NCI-H446 (cell line): ENCODE measurements around the gene ADAP1.

ENCODE experiments used
- DNase-seq, 2 experiments: peaks; one replicate each; lab custom pipeline; 2025; lab: John Stamatoyannopoulos, UW

ADAP1 gene

GRCh38 chr7:908591-909357, 45.7 kb downstream of the ADAP1 start:
- DNase-seq = peak in 1 of 2 experiments; percentile 56

GRCh38 chr7:908159-908581, 46.3 kb downstream of the ADAP1 start:
- no peak for DNase-seq

GRCh38 chr7:907158-907980, 47.1 kb downstream of the ADAP1 start:
- no peak for DNase-seq

GRCh38 chr7:906776-907157, 47.7 kb downstream of the ADAP1 start:
- DNase-seq = no peak

GRCh38 chr7:904847-905246, 49.6 kb downstream of the ADAP1 start:
- no peak for DNase-seq

- DNase-seq = no peak
Observed at GRCh38 chr7:903921-904755, 50.3 kb downstream of the ADAP1 start.

GRCh38 chr7:902996-903395, 51.5 kb downstream of the ADAP1 start:
- no peak for DNase-seq

- peak; percentile 35 to 90 for DNase-seq
Observed at GRCh38 chr7:901388-902154, 52.9 kb downstream of the ADAP1 start.

GRCh38 chr7:901041-901387, 53.5 kb downstream of the ADAP1 start:
- no peak for DNase-seq

- DNase-seq = no peak
Observed at GRCh38 chr7:900331-901040, 54.0 kb downstream of the ADAP1 start.

- no peak for DNase-seq
Observed at GRCh38 chr7:899806-900205, 54.7 kb downstream of the ADAP1 start.

GRCh38 chr7:898855-899681, 55.4 kb downstream of the ADAP1 start:
- no peak for DNase-seq

GRCh38 chr7:898460-898854, 56.0 kb downstream of the ADAP1 start:
- DNase-seq = no peak

GRCh38 chr7:897771-898376, 56.6 kb downstream of the ADAP1 start:
- no peak for DNase-seq

- no peak for DNase-seq
Observed at GRCh38 chr7:897086-897485, 57.4 kb downstream of the ADAP1 start.

- no peak for DNase-seq
Observed at GRCh38 chr7:896346-897075, 58.0 kb downstream of the ADAP1 start.

- no peak for DNase-seq
Observed at GRCh38 chr7:895451-896052, 58.9 kb downstream of the ADAP1 start.

- no peak for DNase-seq
Observed at GRCh38 chr7:894927-895450, 59.5 kb downstream of the ADAP1 start.
